Ishikawa (cell line): ENCODE data around the gene MCM6.

Source experiments
- TAF1 ChIP-seq: IDR thresholded peaks from 2 replicates; pipeline ENCODE4 v1.6.1; 2012; ENCODE audit warnings: low read depth, mild to moderate bottlenecking
- TEAD4 ChIP-seq: IDR thresholded peaks from 2 replicates; pipeline ENCODE4 v1.6.1; 2012
- TF ChIP-seq, protein P1 (sequence below): IDR thresholded peaks from 2 replicates; pipeline ENCODE4 v1.6.1; 2012

DNA sequence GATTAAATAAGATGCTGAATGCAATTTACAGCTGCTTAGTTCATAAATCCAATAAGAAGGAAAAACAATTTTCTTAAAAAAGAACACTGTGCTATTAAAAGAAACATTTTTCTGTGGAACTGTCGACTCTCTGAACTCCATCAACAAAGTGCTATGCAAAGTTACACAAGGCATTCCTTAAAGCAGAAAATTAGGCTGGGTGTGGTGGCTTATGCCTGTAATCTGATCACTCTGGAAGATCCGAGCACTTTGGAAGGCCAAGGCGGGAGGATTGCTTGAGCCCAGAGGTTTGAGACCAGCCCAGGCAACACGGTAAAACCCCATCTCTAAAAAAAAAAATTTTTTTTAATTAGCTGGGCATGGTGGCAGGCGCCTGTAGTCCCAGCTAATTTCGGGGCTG lies 13.0 kb downstream of the MCM6 start:
- TF ChIP-seq TAF1 (no peak), TEAD4 (no peak)
- TF ChIP-seq, protein P1, sequence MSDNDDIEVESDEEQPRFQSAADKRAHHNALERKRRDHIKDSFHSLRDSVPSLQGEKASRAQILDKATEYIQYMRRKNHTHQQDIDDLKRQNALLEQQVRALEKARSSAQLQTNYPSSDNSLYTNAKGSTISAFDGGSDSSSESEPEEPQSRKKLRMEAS: no peak
